SK-N-SH treated with all-trans-retinoic acid at 6 μM for 48 hours (cell line): ENCODE results near the gene MKRN2.

Experiments used
- ATAC-seq: fragments of 200-7000 bp; cut with Tn5 transposase; 3 replicates; pipeline ENCODE4 v1.9.1; 2020; ENCODE audit warnings: mild to moderate bottlenecking, moderate library complexity
- BACH2 ChIP-seq: fragments of 250-450 bp; sonication (Bioruptor Pico); IDR thresholded peaks from 2 replicates; pipeline ENCODE4 v1.9.0; 2021; ENCODE audit warnings: mild to moderate bottlenecking, borderline replicate concordance
- CREB5 ChIP-seq: fragments of 250-450 bp; sonication (Bioruptor Pico); IDR thresholded peaks from 2 replicates; pipeline ENCODE4 v1.5.1; 2020; ENCODE audit warnings: low read depth, mild to moderate bottlenecking, moderate library complexity
- CSDC2 ChIP-seq: fragments of 250-450 bp; sonication (Bioruptor Pico); IDR thresholded peaks from 2 replicates; pipeline ENCODE4 v1.5.0; 2020; ENCODE audit warnings: mild to moderate bottlenecking, moderate library complexity
- CSRNP3 ChIP-seq: fragments of 250-450 bp; sonication (Bioruptor Pico); IDR thresholded peaks from 2 replicates; pipeline ENCODE4 v1.5.1; 2021; ENCODE audit warnings: mild to moderate bottlenecking, moderate library complexity
- GLIS3 ChIP-seq: fragments of 250-450 bp; sonication (Bioruptor Pico); IDR thresholded peaks from 2 replicates; pipeline ENCODE4 v1.5.0; 2020; ENCODE audit warnings: mild to moderate bottlenecking, moderate library complexity
- ISL1 ChIP-seq: fragments of 250-450 bp; sonication (Bioruptor Pico); IDR thresholded peaks from 2 replicates; pipeline ENCODE4 v2.1.2; 2022; ENCODE audit warnings: mild to moderate bottlenecking, moderate library complexity
- OSR1 ChIP-seq: fragments of 250-450 bp; sonication (Bioruptor Pico); IDR thresholded peaks from 2 replicates; pipeline ENCODE4 v1.8.0; 2022; ENCODE audit warnings: moderate library complexity, mild to moderate bottlenecking, inconsistent platforms
- PATZ1 ChIP-seq: fragments of 250-450 bp; sonication (Bioruptor Pico); IDR thresholded peaks from 2 replicates; pipeline ENCODE4 v1.8.0; 2020; ENCODE audit warnings: mild to moderate bottlenecking, moderate library complexity, borderline replicate concordance
- POU6F1 ChIP-seq: fragments of 250-450 bp; sonication (Bioruptor Pico); IDR thresholded peaks from 2 replicates; pipeline ENCODE4 v1.8.0; 2021; ENCODE audit warnings: low read depth, mild to moderate bottlenecking, moderate library complexity, borderline replicate concordance
- RARB ChIP-seq: fragments of 250-450 bp; sonication (Bioruptor Pico); IDR thresholded peaks from 2 replicates; pipeline ENCODE4 v1.8.0; 2021; ENCODE audit warnings: mild to moderate bottlenecking, moderate library complexity
- SNAI2 ChIP-seq: fragments of 250-450 bp; sonication (Bioruptor Pico); IDR thresholded peaks from 2 replicates; pipeline ENCODE4 v1.5.0; 2020; ENCODE audit warnings: mild to moderate bottlenecking, moderate library complexity
- TOX ChIP-seq: fragments of 250-450 bp; sonication (Bioruptor Pico); IDR thresholded peaks from 2 replicates; pipeline ENCODE4 v1.8.0; 2021; ENCODE audit warnings: mild to moderate bottlenecking, moderate library complexity, borderline replicate concordance
- TSHZ2 ChIP-seq: fragments of 250-450 bp; sonication (Bioruptor Pico); IDR thresholded peaks from 2 replicates; pipeline ENCODE4 v1.5.0; 2020; ENCODE audit warnings: mild to moderate bottlenecking, moderate library complexity
- ZC3H10 ChIP-seq: fragments of 250-450 bp; sonication (Bioruptor Pico); IDR thresholded peaks from 2 replicates; pipeline ENCODE4 v1.5.1; 2021; ENCODE audit warnings: mild to moderate bottlenecking, moderate library complexity
- ZFP3 ChIP-seq: fragments of 250-450 bp; sonication (Bioruptor Pico); IDR thresholded peaks from 2 replicates; pipeline ENCODE4 v1.5.0; 2020; ENCODE audit warnings: mild to moderate bottlenecking, moderate library complexity
- ZNF70 ChIP-seq: fragments of 450-650 bp; formaldehyde crosslinking; IDR thresholded peaks from 2 replicates; pipeline ENCODE4 v1.5.0; 2020; ENCODE audit warnings: mild to moderate bottlenecking, moderate library complexity
- ZNF8 ChIP-seq: fragments of 450-650 bp; formaldehyde crosslinking; IDR thresholded peaks from 2 replicates; pipeline ENCODE4 v1.5.0; 2020; ENCODE audit warnings: mild to moderate bottlenecking, moderate library complexity

Gene MKRN2

GRCh38 chr3:12612514-12613226 lies 55.8 kb downstream of the MKRN2 start:
- no peak for ATAC-seq
- TF ChIP-seq TSHZ2 (CRISPR knock-in tag), result no peak

GRCh38 chr3:12613250-12613649 lies 56.4 kb downstream of the MKRN2 start:
- no peak for TF ChIP-seq ISL1 (CRISPR knock-in tag)
- no peak for TF ChIP-seq PATZ1
- TF ChIP-seq ZNF8 (CRISPR knock-in tag), result no peak
- TF ChIP-seq CREB5 (CRISPR knock-in tag), result no peak
- no peak for TF ChIP-seq BACH2 (CRISPR knock-in tag)
- TF ChIP-seq ZFP3, result no peak
- TF ChIP-seq CSRNP3 (CRISPR knock-in tag), result no peak
- no peak for TF ChIP-seq GLIS3 (CRISPR knock-in tag)
- TF ChIP-seq TOX (CRISPR knock-in tag), result no peak
- no peak for ATAC-seq

- TF ChIP-seq ZNF70 (CRISPR knock-in tag) (no peak), TSHZ2 (CRISPR knock-in tag) (no peak), CREB5 (CRISPR knock-in tag) (no peak), ISL1 (CRISPR knock-in tag) (no peak), PATZ1 (no peak), CSRNP3 (CRISPR knock-in tag) (no peak), ZNF8 (CRISPR knock-in tag) (no peak), TOX (CRISPR knock-in tag) (no peak), POU6F1 (CRISPR knock-in tag) (no peak), SNAI2 (no peak), ZC3H10 (CRISPR knock-in tag) (no peak), GLIS3 (CRISPR knock-in tag) (no peak), OSR1 (CRISPR knock-in tag) (no peak), RARB (CRISPR knock-in tag) (no peak), CSDC2 (CRISPR knock-in tag) (no peak)
- ATAC-seq, result no peak
Measured at GRCh38 chr3:12615266-12615665, 58.4 kb downstream of the MKRN2 start.
